HG02623 (cell line): ENCODE measurements around the gene ALLC.

Source experiments
- ATAC-seq: cut with Tn5 transposase; IDR thresholded peaks from one replicate; pipeline ENCODE4 v1.9.1; 2021; ENCODE audit warnings: moderate library complexity; ENCODE audit not compliant: unreplicated experiment

The ALLC gene

DNA sequence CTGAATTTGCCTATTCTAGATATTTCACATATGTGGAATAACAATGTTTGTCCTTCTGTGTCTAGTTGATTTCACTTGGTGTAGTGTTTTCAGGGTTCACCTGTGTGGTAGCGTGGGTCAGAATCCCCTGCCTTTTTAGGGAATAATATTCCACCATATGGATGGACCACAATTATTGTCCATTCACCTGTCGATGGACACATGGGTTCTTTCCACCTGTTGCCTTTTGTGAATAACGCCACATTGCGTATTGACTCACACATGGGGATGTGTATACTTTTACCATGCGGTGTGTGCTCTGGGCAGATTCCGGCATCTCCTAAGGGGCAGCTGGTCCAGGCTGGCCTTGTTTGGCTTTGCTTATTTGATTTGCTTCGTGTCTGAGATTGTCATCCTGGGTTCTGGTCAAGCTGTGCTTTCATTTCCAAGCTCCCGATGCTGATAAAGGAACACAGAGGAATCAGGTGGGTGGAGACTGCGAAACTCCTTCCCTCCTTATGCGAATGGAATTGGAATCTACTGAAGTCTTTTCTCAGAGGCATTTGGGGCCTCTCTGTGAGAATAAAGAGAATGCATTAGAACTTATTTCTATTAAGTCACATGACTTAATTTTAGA, 18.9 kb upstream of the ALLC start:
- no peak for ATAC-seq

DNA sequence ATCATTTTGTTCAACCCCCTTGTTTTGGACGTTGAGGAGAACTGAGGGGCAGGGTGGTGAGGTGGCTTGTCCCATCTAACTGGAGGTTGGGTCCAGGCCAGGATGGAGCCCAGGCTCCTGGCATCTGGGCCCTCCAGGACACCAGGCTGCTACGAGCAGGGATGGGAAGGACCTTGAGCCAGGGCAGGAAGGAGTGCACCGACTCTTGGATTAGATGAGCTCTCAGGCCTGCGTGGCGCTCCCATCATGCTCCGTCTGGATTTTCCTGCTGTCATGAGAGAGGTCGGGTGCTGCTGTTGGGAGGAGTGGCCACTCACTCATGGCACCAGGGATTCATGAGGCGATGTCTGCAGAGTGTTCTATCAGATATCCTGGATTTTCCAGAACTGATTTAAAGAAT, 18.3 kb upstream of the ALLC start:
- ATAC-seq, result no peak

- ATAC-seq, result no peak
Observed at GRCh38 chr2:3641181-3641580, 16.8 kb upstream of the ALLC start.

- ATAC-seq, result no peak
Observed at GRCh38 chr2:3641841-3642421, 16.1 kb upstream of the ALLC start.

DNA sequence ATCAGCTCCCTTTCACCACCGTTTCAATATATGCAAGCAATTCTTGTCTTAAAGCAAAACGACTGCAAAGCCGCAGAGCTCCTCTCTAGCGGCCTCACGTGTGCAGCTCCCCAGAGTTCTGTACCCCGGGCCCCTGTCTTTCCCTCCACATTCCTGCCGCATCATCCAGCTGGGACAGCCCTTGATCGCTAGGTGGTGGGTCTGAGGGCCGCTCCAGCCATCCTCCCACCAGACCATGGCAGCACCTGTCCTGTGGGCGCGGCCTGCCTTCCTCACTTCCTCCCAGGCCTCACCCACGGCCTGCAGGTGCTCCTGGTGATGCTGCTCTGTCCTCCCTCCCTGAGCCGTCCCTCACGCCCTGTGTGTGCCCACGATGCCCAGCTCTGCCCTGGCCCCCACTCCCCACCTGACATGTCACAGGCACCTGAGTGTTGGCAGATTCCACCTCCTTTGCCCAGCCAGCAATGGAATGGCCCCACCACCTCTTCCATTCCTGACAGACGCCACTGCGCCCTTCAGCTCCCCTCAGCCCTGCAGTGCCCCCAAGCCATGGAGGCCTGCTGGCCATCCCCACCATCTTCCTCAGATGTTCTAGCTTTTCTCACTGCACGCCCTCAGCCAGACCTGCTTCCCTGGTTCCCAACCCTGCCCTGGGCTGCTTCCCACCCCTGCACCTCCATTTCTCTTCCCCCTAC, 15.3 kb upstream of the ALLC start:
- no peak for ATAC-seq

DNA sequence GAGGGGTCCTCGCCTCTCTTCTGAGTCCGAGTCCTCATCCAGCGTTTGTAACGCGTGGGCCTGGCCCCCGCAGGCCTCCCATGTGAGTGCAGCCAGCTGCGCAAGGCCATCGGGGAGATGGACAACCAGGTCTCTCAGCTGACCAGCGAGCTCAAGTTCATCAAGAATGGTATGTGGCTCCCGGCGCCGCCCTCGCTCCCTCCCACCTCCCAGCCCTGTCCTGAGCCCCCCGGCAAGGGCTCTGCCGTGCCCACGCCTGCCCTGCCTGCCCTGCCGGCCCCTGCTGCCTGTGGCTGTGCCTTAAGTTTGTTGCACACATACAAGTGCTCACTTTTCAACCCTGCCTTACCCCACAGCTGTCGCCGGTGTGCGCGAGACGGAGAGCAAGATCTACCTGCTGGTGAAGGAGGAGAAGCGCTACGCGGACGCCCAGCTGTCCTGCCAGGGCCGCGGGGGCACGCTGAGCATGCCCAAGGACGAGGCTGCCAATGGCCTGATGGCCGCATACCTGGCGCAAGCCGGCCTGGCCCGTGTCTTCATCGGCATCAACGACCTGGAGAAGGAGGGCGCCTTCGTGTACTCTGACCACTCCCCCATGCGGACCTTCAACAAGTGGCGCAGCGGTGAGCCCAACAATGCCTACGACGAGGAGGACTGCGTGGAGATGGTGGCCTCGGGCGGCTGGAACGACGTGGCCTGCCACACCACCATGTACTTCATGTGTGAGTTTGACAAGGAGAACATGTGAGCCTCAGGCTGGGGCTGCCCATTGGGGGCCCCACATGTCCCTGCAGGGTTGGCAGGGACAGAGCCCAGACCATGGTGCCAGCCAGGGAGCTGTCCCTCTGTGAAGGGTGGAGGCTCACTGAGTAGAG, 14.4 kb upstream of the ALLC start:
- ATAC-seq, result no peak

- ATAC-seq, result no peak
Observed at GRCh38 chr2:3644246-3644525, 13.8 kb upstream of the ALLC start.

- no peak for ATAC-seq
Observed at GRCh38 chr2:3644891-3645605, 13.0 kb upstream of the ALLC start.

DNA sequence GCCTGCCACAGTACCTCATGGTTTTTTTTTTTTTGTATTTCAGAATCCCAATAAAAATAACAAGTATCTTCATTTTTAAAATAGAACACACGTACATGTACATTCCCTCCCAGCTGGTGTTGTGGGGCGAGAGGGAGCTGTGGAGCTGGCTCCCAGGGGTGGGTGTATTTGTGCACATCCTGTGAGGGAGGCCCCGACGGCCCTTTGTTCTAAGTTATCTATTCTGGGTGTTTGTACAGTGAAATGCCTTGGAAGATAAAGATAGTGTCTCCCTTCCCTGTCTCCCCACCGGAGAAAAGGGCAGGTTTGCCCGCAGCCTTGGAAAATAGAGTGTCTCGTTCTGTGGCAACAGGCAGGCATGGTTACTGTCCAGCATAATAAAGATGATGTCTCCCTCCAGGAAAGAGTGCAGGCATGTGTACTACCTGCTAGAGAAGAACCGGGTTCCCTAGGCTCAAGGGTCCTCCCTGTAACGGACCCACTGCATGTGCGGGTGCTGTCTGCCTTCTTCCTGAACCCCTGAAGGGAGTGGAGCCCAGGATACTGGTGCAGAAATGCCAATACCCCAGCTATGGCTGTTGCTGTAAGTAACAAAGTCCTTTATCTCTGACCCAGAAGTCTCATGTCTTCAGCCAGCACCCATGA, 12.1 kb upstream of the ALLC start:
- ATAC-seq, result no peak

DNA sequence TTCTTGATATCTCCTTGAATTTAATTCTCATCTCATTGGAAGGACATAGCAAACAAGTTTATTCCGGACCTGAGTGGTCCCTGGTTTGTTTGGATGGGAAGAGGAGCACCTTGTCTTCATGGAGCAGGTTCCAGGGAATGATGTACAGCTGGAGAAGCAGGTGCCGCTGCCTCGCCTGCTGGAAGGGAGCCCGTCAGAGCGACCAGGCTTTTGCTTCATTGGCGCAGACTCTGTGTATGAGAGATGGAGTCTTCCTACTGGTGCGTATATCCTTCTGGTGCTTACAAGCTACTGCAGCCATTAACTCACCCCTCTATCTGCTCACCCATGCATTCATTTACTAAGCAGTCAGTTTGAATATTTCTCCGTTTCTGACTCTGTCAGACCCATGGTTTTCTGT, 11.6 kb upstream of the ALLC start:
- no peak for ATAC-seq

- ATAC-seq, result no peak
Observed at GRCh38 chr2:3647246-3647645, 10.8 kb upstream of the ALLC start.

DNA sequence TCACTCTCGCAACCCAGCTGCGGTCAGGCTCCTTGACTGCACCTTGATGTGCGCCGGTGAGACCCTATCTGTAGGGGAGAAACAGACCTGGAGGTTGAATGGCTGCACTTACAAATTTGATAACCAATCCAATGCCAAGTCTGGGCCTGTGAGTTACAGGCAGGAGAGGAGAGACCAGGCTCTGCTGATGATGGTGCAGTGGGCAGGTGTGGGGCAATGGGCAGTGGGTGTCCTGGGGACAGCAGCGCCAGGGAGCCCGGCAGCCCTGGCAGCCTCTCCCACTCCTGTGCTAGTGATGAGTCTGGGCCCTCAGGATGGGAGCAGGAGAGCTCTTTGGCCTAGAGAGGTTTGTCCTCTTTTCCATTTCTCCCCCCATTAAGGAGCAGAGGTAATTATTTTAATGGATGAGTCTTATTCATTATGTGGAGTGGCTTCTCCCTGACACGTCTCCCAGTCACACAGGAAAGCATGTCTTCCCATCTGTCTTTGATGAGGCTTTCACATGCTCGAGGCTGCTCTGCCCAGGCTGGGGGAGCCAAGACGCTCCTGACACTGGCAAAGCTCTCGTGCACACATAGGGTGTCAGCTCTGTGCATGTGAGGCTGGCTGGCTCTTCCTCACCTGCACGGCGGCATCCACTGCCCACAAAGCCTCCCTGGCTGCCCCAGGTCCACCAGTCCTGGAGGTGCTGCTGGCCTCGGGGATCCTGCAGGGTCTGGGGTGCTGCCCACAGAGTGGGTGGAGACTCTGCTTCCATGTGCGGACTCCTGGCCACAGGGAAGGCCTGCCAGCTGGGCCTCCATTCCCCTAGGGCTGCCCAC, 10.0 kb upstream of the ALLC start:
- no peak for ATAC-seq

DNA sequence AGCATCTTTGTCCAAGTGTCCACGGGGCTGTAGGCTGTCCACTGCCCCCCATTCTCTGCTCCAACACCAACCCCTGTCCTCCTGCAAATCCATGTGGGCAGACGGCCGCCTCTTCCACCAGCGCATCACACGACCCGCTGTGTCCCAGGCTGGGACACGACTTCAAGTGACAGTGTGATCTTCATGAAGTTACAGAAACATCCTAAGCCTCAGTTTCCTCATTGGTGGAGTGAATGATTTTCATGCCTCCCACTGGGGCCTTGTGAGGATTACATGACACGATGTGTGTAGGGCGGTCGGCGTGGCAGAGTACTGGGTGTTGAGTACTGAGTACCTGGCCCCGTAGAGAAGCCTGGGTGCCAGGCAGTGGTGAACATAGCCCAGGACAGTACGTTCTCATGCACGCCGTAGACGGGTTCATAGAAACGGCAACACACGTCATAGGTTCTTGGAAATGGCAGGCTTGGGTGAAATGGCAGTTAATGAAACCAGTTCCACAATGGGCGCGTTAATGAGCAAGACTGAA, 9.3 kb upstream of the ALLC start:
- ATAC-seq, result no peak

DNA sequence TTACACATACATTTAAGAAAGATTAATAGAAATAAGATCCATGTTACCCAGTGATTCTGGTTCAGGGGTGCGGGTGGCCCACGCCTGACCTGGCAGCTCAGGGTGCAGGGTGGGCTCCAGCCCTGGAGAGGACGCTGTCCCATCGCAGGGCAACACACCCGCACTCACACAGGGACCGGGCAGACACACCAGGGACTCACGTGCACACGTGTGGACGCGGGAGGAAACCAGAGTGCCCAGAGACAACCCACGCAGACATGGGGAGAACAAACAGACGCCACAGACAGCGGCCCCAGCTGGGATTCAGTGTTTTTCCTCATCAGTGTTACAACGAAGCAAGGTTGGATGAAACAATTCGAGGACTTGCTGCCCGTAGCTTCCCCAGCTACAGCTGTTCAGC, 8.4 kb upstream of the ALLC start:
- ATAC-seq, result no peak

GRCh38 chr2:3650140-3650920, 7.7 kb upstream of the ALLC start:
- ATAC-seq, result no peak

GRCh38 chr2:3651691-3652648, 6.0 kb upstream of the ALLC start:
- peak; percentile 83 for ATAC-seq

GRCh38 chr2:3652896-3653625, 4.9 kb upstream of the ALLC start:
- no peak for ATAC-seq
